ENCODE measurements around the gene CFAP46. TPM values are rescaled to one million over a fixed set of nuclear protein-coding genes. Genes with fewer than 3 reads are reported as not detected.

CFAP46 gene
- total and polyA plus RNA-seq, 2 donors from 2014 or later, result 3.8 to 8.3 TPM

DNA sequence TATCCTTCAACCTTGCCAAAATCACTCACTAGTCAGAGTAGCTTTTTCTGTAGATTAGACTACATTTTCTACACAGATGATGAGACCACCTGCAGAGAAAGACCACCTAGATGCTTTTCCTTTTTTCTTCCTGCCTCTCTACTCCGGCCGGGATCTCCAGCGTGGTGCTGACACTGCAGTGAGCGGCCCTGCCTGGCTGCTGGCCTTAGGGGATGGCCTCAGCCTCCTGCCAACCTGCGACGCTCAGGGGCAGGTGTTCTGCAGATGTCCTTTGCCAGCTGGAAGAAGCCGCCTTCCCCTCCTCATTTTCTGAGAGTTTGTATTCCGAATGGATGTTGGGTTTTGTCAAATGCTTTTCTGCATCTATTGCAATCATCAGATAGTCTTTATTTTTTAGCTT, 113.0 kb downstream of the CFAP46 start:
- intact Hi-C loops (cut with DNase I), result no loop called here
- DNase-seq (no peak), FAIRE-seq (no peak)
- H3K9me3 ChIP-seq (ENCODE audit: control insufficient read depth in 2 of 3, insufficient read depth in 1 of 3, low read length in 3 of 3), result peaks cover 0 to 2% (median 0%) of the 10 kb centered on the region in 3 donors
- TF ChIP-seq, protein P1, sequence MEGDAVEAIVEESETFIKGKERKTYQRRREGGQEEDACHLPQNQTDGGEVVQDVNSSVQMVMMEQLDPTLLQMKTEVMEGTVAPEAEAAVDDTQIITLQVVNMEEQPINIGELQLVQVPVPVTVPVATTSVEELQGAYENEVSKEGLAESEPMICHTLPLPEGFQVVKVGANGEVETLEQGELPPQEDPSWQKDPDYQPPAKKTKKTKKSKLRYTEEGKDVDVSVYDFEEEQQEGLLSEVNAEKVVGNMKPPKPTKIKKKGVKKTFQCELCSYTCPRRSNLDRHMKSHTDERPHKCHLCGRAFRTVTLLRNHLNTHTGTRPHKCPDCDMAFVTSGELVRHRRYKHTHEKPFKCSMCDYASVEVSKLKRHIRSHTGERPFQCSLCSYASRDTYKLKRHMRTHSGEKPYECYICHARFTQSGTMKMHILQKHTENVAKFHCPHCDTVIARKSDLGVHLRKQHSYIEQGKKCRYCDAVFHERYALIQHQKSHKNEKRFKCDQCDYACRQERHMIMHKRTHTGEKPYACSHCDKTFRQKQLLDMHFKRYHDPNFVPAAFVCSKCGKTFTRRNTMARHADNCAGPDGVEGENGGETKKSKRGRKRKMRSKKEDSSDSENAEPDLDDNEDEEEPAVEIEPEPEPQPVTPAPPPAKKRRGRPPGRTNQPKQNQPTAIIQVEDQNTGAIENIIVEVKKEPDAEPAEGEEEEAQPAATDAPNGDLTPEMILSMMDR (IDR thresholded peaks at IDR 0.05; ENCODE audit: borderline replicate concordance, extremely low read depth, insufficient read depth), result no peak
- no peaks in the 10 kb centered on the region for H3K4me1 ChIP-seq (ENCODE audit: control insufficient read depth in 2 of 3, insufficient read depth in 2 of 3, low read depth in 1 of 3, low read length in 3 of 3)
- H3K27me3 ChIP-seq (ENCODE audit: control insufficient read depth, insufficient read depth, low read length), result peaks cover 2% of the 10 kb centered on the region
- no peak overlapping the region for H3K9ac ChIP-seq (ENCODE audit: low read length in 3 of 3)
- H3K4me3 ChIP-seq (ENCODE audit: low read length in 3 of 3), result no peak overlapping the region
- H3K27ac ChIP-seq (ENCODE audit: low read depth in 2 of 2, low read length in 2 of 2), result no peak overlapping the region
- H3K36me3 ChIP-seq (ENCODE audit: control insufficient read depth in 2 of 3, insufficient read depth in 3 of 3, low read length in 3 of 3), result no peaks in the 10 kb centered on the region

DNA sequence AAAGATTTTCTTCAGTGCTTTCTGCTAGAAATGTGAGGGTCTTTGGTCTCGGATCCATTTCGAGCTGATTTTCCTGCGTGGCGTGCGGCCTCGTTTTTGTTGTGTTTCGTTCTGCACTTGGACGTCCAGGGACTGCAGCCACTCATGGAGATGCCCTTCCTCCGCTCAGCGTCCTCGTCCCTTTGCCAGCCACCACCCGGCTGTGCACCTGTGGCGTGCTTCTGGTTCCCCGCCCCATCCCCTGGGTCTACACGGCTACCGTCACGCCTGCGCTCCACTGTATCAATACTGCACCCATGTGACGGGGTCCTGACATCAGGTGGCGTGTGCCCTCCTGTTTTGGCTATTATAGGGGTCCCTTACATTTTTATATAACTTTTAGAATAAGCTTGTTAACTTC, 113.7 kb downstream of the CFAP46 start:
- H3K9ac ChIP-seq (ENCODE audit: low read length in 3 of 3), result no peak overlapping the region
- TF ChIP-seq, protein P1 (IDR thresholded peaks at IDR 0.05; ENCODE audit: borderline replicate concordance, extremely low read depth, insufficient read depth), result no peak
- H3K27ac ChIP-seq (ENCODE audit: low read depth in 2 of 2, low read length in 2 of 2), result no peak overlapping the region
- peaks cover 2% of the 10 kb centered on the region for H3K27me3 ChIP-seq (ENCODE audit: control insufficient read depth, insufficient read depth, low read length)
- peaks cover 0 to 2% (median 0%) of the 10 kb centered on the region in 3 donors for H3K9me3 ChIP-seq (ENCODE audit: control insufficient read depth in 2 of 3, insufficient read depth in 1 of 3, low read length in 3 of 3)
- intact Hi-C loops (cut with DNase I), result no loop called here
- no peak overlapping the region for H3K4me3 ChIP-seq (ENCODE audit: low read length in 3 of 3)
- no peaks in the 10 kb centered on the region for H3K36me3 ChIP-seq (ENCODE audit: control insufficient read depth in 2 of 3, insufficient read depth in 3 of 3, low read length in 3 of 3)
- no peak for FAIRE-seq
- no peaks in the 10 kb centered on the region for H3K4me1 ChIP-seq (ENCODE audit: control insufficient read depth in 2 of 3, insufficient read depth in 2 of 3, low read depth in 1 of 3, low read length in 3 of 3)
- no peak for DNase-seq

DNA sequence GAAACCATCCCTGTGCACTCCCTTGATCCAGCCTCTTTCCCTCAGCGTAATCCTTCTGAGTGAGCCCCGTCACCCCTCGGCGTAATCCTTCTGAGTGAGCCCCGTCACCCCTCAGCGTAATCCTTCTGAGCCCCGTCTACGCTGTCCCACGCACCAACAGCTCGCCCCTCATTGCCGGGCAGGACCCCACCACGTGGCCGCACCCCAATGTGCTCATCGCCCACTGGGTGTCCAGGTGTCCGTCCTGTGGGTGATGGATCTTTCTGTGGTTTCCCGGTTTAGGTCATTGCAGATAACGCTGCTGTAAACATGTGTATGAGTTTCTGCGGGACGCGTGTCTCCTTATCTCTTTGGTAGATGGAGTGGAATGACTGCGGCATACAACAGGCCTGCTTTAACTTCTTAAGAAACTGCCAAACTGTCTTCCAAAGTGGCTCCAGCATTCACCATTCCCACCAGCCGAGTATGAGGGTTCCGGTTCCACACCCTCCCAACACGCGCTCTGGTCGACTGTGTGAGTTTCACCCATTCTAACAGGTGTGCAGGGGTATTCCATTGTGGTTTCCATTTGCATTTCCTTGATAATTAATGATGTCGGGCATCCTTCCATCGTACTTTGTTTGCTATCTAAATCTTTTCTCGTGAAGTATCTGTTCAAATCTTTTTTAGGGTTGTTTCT, 114.4 kb downstream of the CFAP46 start:
- TF ChIP-seq, protein P1 (IDR thresholded peaks at IDR 0.05; ENCODE audit: borderline replicate concordance, extremely low read depth, insufficient read depth), result no peak
- Histone ChIP-seq H3K27ac (ENCODE audit: low read depth in 2 of 2, low read length in 2 of 2) (no peak overlapping the region), H3K4me1 (ENCODE audit: control insufficient read depth in 2 of 3, insufficient read depth in 2 of 3, low read depth in 1 of 3, low read length in 3 of 3) (no peaks in the 10 kb centered on the region), H3K9me3 (ENCODE audit: control insufficient read depth in 2 of 3, insufficient read depth in 1 of 3, low read length in 3 of 3) (peaks cover 0 to 2% (median 0%) of the 10 kb centered on the region in 3 donors), H3K9ac (ENCODE audit: low read length in 3 of 3) (no peak overlapping the region), H3K36me3 (ENCODE audit: control insufficient read depth in 2 of 3, insufficient read depth in 3 of 3, low read length in 3 of 3) (no peaks in the 10 kb centered on the region), H3K27me3 (ENCODE audit: control insufficient read depth, insufficient read depth, low read length) (peaks cover 2% of the 10 kb centered on the region), H3K4me3 (ENCODE audit: low read length in 3 of 3) (no peak overlapping the region)
- FAIRE-seq (no peak), DNase-seq (no peak)
- intact Hi-C loops (cut with DNase I), result no loop called here

DNA sequence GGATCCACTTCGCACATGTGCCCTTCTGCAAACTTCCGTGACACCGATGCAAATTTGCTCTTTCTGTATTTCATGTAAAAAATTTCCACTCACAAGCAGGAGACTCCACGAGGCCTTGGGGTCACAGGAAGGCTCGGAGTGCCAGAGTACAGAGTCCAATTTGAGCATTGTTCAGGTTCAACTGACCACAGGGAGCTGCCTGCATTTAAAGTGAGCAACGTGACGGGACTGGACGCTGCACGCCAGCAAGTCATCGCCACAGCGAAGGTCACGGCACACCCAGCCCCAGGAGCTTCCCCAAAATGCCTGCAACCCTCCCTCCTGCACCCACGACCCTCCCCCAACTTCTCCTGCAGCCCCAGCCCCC, 115.0 kb downstream of the CFAP46 start:
- H3K9ac ChIP-seq (ENCODE audit: low read length in 3 of 3), result no peak overlapping the region
- FAIRE-seq, result no peak

More for the DNA sequence above, 115.0 kb downstream of the CFAP46 start:
- Histone ChIP-seq H3K4me1 (ENCODE audit: control insufficient read depth in 2 of 3, insufficient read depth in 2 of 3, low read depth in 1 of 3, low read length in 3 of 3) (no peaks in the 10 kb centered on the region), H3K4me3 (ENCODE audit: low read length in 3 of 3) (no peak overlapping the region), H3K36me3 (ENCODE audit: control insufficient read depth in 2 of 3, insufficient read depth in 3 of 3, low read length in 3 of 3) (no peaks in the 10 kb centered on the region), H3K9me3 (ENCODE audit: control insufficient read depth in 2 of 3, insufficient read depth in 1 of 3, low read length in 3 of 3) (peaks cover 0 to 2% (median 0%) of the 10 kb centered on the region in 3 donors), H3K27me3 (ENCODE audit: control insufficient read depth, insufficient read depth, low read length) (peaks cover 2% of the 10 kb centered on the region), H3K27ac (ENCODE audit: low read depth in 2 of 2, low read length in 2 of 2) (no peak overlapping the region)
- intact Hi-C loops (cut with DNase I), result no loop called here
- DNase-seq, result no peak
- TF ChIP-seq, protein P1 (IDR thresholded peaks at IDR 0.05; ENCODE audit: borderline replicate concordance, extremely low read depth, insufficient read depth), result no peak
